ENCODE results near the gene AMH.

- TF ChIP-seq SMC3 (IDR thresholded peaks at IDR 0.05; ENCODE audit: low read depth, low read length) = peak; percentile 8; the same call in 1 of the 2 replicates
- TF ChIP-seq NFIC (IDR thresholded peaks at IDR 0.05; ENCODE audit: borderline replicate concordance) = no peak
- no peak for TF ChIP-seq TAF1 (IDR thresholded peaks at IDR 0.05; ENCODE audit: borderline replicate concordance, low read depth, low read length)
- TF ChIP-seq, protein P1, sequence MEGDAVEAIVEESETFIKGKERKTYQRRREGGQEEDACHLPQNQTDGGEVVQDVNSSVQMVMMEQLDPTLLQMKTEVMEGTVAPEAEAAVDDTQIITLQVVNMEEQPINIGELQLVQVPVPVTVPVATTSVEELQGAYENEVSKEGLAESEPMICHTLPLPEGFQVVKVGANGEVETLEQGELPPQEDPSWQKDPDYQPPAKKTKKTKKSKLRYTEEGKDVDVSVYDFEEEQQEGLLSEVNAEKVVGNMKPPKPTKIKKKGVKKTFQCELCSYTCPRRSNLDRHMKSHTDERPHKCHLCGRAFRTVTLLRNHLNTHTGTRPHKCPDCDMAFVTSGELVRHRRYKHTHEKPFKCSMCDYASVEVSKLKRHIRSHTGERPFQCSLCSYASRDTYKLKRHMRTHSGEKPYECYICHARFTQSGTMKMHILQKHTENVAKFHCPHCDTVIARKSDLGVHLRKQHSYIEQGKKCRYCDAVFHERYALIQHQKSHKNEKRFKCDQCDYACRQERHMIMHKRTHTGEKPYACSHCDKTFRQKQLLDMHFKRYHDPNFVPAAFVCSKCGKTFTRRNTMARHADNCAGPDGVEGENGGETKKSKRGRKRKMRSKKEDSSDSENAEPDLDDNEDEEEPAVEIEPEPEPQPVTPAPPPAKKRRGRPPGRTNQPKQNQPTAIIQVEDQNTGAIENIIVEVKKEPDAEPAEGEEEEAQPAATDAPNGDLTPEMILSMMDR (IDR thresholded peaks at IDR 0.05) = no peak
- no peak for TF ChIP-seq JUND (IDR thresholded peaks at IDR 0.05)
- peak; percentile 43; the same call in 1 of the 2 replicates for TF ChIP-seq TCF12 (IDR thresholded peaks at IDR 0.05)
- no peak for TF ChIP-seq EZH2phosphoT487 (IDR thresholded peaks at IDR 0.05; ENCODE audit: borderline replicate concordance, low read depth)
- TF ChIP-seq YY1 (IDR thresholded peaks at IDR 0.05; ENCODE audit: low read depth) = no peak
- 0 out of 2 replicates have a peak, but pooled peaks have one; percentile 10 for TF ChIP-seq POLR2AphosphoS5 (IDR thresholded peaks at IDR 0.05; ENCODE audit: low read depth, low read length)
- TF ChIP-seq FOXM1 (IDR thresholded peaks at IDR 0.05; ENCODE audit: low read depth) = no peak
- peak in 1 of 2 experiments; percentile 74; a peak in 2 of 4 replicates for TF ChIP-seq EP300 (IDR thresholded peaks at IDR 0.05; ENCODE audit: borderline replicate concordance in 1 of 2, low read depth in 1 of 2, low read length in 1 of 2)
- TF ChIP-seq CHD2 (IDR thresholded peaks at IDR 0.05; ENCODE audit: low read length, partially characterized antibody) = peak; percentile 22
Observed at GRCh38 chr19:2243274-2244124, 5.6 kb upstream of the AMH start.
